ENCODE measurements around the gene GJB3.
A peak's percentile ranks its signal among the peaks of the same experiment; 100 is the strongest.
"Not testable (repeated sequence)": the region's sequence is repeated elsewhere in the genome, so short reads cannot be mapped to it uniquely, and the experiment has no call there.

Gene GJB3

DNA sequence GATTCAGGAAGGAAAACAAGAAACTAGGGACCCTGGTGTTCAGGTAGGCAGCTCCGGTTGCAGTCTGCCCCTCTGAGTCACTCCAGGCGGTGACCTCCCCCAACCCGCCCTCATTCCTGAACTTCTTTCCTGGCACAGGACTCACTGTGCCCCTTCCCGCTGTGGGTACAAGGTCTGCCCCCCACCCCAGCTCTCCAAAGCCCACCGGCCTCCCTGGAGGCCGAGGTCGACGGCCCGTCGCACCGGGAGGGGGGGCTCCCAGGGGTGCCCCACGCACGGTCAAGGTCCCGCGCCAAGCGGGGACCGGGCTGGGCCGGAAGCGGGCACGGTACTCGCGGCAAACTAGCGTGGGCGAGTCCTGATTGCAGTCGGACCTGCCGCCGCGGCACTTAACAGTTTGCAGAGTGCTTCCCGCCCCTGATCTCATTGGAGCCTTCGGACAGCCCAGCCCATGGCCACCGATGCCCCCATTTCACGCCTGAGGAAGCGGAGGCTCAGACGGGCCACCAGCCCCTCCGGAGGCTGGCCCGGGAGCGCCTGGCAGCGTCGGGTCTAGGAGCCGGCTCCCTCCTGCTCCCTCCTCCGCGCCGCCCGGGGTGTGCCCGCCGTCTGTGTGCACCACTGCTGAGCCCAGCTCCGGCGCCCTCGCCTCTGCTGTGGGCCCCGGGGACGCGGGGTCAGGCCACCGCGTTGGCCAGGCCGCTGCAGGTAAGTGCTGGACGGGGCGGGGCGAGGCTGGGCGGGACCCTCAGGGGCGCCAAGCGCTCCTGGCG, at the start of gene GJB3:
Gene GJB3, plus strand, starts transcription at position 144 of the 773 bp plus-strand sequence. CDS start 3,549 bp downstream, outside the sequence.
- DNase-seq: peak; percentile 33

- not testable (repeated sequence) for DNase-seq
Measured at GRCh38 chr1:34732831-34733230, 48.2 kb upstream of the GJB3 start.

- DNase-seq: no peak
Measured at GRCh38 chr1:34736692-34737091, 44.3 kb upstream of the GJB3 start.

DNA sequence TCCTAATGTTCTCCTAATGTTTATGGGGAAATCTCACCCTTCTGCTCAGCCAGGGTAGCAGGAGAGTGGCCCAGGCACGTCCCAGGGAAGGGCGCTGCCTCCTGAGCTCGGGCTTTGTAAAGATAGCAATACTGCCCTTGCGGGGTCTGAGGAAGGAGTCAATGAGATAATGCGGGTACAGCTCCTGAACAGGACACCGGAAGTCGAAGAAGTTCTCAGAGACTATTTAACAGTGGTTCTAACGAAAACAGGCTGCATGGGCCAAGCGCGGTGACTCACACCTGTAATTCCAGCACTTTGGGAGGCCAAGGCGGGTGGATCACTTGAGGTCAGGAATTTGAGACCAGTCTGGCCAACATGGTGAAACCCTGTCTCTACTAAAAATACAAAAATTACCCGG, 43.8 kb upstream of the GJB3 start:
- not testable (repeated sequence) for DNase-seq

DNA sequence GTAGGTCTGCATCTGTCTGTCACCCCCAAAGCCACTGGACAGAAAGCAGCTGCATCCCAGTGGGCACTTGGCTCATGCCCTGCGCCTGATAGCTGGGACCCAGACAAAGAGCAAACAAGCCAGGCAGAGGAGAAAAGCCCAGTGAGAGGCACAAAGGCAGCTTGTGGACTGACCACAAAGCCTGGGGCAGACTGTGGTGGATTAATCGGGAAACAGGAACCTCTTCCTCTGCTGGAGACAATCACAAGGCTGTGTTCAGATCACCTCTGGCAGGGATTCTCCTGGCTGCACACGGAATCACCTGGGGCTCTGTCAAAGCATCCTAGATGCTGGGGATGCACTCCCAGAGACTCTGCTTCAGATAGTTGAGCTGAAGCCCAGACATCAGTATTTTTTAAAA, 41.4 kb upstream of the GJB3 start:
- DNase-seq: no peak

- peak; percentile 44 for DNase-seq
Measured at GRCh38 chr1:34740161-34740868, 40.7 kb upstream of the GJB3 start.

DNA sequence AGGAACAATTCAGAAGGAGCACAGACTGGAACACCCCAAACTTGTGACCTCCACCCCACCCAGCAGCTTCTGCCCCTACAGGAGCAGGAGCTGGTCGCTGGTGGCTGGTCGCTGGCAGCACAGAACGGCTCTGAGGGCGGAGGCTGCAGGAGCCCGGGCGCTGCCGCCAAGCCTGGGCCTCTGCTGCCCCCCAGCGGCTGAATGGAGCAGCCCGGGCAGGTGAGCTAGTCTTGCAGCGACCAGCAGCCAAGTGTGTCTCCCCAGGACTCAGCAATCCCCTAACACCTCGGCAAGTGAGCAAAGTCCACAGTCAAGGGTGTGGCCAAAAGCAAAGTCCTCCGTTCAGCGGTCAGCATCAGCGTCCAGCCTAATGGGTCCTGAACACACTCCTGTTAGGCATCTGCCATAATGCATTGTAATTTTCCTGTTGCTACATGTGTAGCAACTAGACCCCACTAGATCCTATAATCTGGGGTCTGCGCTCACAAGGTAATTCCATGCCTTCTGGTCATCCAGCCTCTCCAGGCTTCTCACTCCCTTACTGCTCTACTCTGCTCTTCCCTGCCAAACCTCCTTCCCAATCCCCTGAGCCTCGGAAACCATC, 38.2 kb upstream of the GJB3 start:
- DNase-seq: peak; percentile 88

DNA sequence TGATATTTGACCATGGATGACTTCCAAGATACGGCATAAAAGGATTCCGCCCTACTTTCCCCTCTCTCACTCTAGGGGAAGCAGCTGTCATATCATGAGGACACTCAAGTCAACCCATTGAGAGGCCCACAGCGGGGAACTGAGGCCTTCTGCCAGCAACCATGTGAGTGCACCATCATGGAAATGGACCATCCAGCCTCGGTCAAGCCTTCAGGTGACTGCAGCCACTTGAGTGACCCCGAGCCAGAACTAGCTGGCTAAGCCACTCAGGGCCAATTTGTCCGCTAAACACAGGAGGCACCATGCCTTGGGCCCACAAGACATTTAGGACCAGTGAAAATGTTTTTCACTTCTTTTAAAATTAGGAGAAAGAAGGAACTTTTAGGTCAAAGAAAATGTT, 37.2 kb upstream of the GJB3 start:
- DNase-seq: no peak

- no peak for DNase-seq
Measured at GRCh38 chr1:34744851-34745250, 36.2 kb upstream of the GJB3 start.

DNA sequence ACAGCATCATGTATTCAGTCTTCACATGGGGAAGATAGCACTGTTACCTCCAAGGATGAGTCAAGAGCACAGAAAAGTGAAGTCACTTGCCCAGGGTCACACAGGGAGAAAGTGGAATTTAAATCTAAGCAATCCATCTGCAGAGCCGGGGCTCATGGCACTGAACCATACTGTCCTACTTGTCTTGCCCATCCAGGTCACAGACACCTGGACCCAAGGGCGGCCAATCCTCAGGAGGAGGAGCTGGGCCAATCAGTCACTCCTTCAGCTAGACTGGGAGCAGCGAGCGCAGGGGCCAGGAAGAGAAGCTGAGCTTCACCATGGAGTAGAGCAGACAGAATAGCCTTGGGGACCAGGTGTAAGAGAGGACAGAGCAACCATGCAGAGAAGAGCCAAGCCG, 35.3 kb upstream of the GJB3 start:
- DNase-seq: no peak

GRCh38 chr1:34746101-34746500, 34.9 kb upstream of the GJB3 start:
- no peak for DNase-seq

GRCh38 chr1:34746785-34747637, 34.0 kb upstream of the GJB3 start:
- peak; percentile 21 for DNase-seq

- DNase-seq: no peak
Measured at GRCh38 chr1:34747638-34747941, 33.4 kb upstream of the GJB3 start.

GRCh38 chr1:34749992-34750391, 31.0 kb upstream of the GJB3 start:
- no peak for DNase-seq

- DNase-seq: no peak
Measured at GRCh38 chr1:34750610-34751009, 30.4 kb upstream of the GJB3 start.

DNA sequence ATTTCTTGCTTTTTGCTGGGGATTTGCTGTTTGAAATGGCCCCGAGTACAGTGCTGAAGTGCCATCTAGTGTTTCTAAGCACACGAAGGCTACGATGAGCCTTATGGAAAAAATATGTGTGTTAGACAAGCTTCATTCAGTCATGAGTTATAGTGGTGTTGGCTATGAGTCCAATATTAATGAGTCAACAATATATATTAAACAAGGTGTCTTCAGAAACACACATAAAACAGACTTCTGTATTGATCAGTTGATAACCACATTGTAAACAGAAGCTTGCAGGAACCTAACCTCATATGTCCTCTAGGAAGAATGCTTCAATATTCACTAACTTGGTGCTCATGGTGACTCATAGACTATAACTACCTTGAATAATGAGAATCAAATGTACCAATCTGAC, 27.9 kb upstream of the GJB3 start:
- no peak for DNase-seq

DNA sequence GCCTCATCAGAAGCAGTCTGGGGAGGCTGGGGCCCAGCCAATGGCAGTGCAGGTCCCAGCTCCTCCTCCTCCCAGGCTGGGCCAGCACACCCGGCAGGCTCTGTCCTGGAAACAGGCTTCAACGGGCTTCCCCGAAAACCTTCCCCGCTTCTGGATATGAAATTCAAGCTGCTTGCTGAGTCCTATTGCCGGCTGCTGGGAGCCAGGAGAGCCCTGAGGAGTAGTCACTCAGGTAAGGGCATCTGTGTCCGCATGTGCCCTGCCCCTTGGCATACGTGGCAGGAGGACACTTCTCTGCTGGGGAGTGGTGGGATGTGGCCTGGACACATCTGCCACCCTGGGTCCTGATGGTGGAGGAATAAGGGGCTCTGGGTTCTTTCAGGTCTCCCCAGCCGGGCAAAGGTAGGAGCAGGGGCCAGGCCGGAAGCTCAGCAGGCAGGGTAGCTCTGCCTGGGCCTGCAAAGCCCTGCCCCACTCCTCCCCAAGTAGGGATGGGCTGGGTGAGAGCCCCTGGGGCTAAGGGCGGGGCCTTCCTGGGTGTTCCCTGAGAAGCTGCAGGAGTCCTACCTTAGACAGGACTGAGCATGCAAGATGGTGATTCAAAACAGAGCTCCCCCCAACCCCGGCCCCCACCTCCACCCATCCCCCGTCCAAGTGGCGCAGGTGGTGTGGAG, 25.9 kb upstream of the GJB3 start, which contains the start of gene GJB5:
Gene GJB5, plus strand, starts transcription at position 84 of the 674 bp plus-strand sequence. CDS start 2,284 bp downstream, outside the sequence.
- DNase-seq: peak; percentile 29

GRCh38 chr1:34755961-34756360, 25.1 kb upstream of the GJB3 start:
- no peak for DNase-seq

DNA sequence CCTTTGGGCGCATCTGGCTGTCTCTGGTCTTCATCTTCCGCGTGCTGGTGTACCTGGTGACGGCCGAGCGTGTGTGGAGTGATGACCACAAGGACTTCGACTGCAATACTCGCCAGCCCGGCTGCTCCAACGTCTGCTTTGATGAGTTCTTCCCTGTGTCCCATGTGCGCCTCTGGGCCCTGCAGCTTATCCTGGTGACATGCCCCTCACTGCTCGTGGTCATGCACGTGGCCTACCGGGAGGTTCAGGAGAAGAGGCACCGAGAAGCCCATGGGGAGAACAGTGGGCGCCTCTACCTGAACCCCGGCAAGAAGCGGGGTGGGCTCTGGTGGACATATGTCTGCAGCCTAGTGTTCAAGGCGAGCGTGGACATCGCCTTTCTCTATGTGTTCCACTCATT, 23.6 kb upstream of the GJB3 start:
- no peak for DNase-seq

GRCh38 chr1:34758751-34759150, 22.3 kb upstream of the GJB3 start:
- no peak for DNase-seq

DNA sequence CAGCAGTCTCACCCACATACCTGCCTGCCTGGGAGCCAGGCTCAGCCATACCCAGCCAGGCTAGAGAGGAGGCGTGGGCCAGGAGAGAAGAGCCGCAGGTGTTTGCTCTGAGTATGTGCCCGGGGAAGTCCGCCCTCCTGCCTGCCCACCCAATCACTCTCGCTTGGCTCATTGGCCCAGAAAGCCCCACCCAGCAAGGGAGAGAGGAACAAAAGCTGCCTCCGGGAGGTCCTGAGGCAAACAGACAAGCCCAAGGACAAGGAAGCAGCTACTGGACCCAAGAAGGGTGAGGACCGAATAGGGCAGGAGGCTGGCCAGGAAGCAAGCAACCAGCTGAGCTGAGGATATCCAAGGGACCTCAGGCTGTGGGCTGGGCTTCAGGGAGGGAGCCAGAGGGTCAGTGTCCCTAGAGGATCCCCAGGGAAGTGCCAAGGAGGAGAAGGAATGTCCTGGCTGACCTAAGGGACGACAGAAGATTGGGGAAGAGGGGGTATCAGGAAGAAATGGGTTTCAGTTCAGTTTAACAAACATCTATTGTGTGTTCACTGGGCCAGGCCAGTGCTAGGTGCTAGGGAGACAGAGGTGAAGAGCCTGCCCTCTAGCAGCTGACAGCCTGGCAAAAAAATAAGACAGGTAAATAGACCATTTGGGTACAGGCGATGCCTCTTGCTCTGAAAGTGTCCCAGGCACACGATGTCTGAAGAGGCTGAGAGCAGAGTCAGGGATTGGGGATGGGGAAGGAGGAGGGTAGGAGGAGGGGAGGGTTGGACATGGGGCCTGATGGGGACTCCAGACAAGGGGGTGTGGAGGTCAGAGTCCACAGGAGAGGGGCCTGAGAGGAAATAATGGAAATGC, 21.3 kb upstream of the GJB3 start, which contains the start of gene GJB4:
Gene GJB4, plus strand, starts transcription at position 238 of the 855 bp plus-strand sequence. CDS start 1,515 bp downstream, outside the sequence.
- DNase-seq: no peak
